ENCODE results near the gene RETREG2. TPM values are rescaled to one million over a fixed set of nuclear protein-coding genes. Genes with fewer than 3 reads are reported as not detected.

RETREG2 gene
- total and polyA plus RNA-seq, 2 of the 8 experiments (the other 6 are each of a cell fraction or from before 2014, with no cell fraction given), result 51.3 to 67.4 TPM

DNA sequence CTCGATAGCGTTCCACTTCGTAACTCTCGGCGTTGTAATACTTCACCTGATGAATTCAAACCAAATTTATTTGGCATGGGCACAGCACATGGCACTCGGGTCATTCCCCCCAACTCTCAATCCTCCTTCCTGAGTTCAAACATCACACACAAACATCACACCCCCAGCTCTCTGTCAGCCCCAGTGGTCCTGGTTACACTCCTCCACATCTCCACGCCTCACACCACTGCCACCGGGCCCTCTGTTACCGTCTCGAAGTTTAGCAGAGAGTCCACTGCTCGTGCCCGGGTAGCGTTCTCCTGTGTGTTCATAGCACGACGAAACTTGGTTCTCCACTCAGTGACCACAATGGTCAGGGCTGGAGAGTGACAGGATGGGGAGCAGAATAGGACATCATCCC lies 36.1 kb downstream of the RETREG2 start:
- Histone ChIP-seq H3K79me1 (ENCODE audit: low read depth, low read length) (no peaks in the 10 kb centered on the region), H4K20me1 (replicated peaks in 1 of 2; ENCODE audit: control insufficient read depth in 1 of 2, insufficient read depth in 2 of 2, low read length in 2 of 2) (peaks cover 0 to 2% of the 10 kb centered on the region in 2 experiments), H3K9me3 (ENCODE audit: insufficient read depth in 2 of 2, low read depth in 1 of 2, low read length in 1 of 2) (no peaks in the 10 kb centered on the region), H2AK5ac (ENCODE audit: low read depth, low read length) (no peak overlapping the region), H3K56ac (replicated peaks; ENCODE audit: insufficient read length, low read depth, low read length) (no peak overlapping the region), H3K4me1 (replicated peaks in 1 of 4; ENCODE audit: control insufficient read depth in 3 of 4, insufficient read depth in 4 of 4, low read length in 3 of 4) (peaks cover 0 to 4% (median 2%) of the 10 kb centered on the region in 4 experiments; a peak in 3 of 7 replicates), H2BK12ac (ENCODE audit: low read depth, low read length) (no peak overlapping the region), H2BK20ac (ENCODE audit: low read length) (no peak overlapping the region), H4K91ac (replicated peaks; ENCODE audit: insufficient read length, low read length) (no peak overlapping the region), H3K27ac (ENCODE audit: low read depth, low read length) (no peak overlapping the region), H2AFZ (ENCODE audit: low read length) (no peak overlapping the region), H2BK5ac (ENCODE audit: low read depth, low read length) (no peak overlapping the region), H2BK120ac (replicated peaks; ENCODE audit: low read depth, low read length) (no peak overlapping the region), H3K36me3 (ENCODE audit: control insufficient read depth in 2 of 4, insufficient read depth in 4 of 4, low read length in 3 of 4) (peaks cover 14 to 54% (median 29%) of the 10 kb centered on the region in 4 experiments), H3K9ac (replicated peaks in 1 of 4; ENCODE audit: extremely low read depth in 1 of 4, low read depth in 3 of 4, low read length in 3 of 4) (no peak overlapping the region), H3K27me3 (replicated peaks in 1 of 4; ENCODE audit: control insufficient read depth in 3 of 4, extremely low read depth in 1 of 4, insufficient read depth in 3 of 4, low read length in 3 of 4) (no peaks in the 10 kb centered on the region; a peak in 1 of 7 replicates), H4K8ac (ENCODE audit: extremely low read depth, insufficient read depth, low read length) (no peak overlapping the region), H3K23ac (ENCODE audit: insufficient read length) (no peak overlapping the region), H3K4me2 (ENCODE audit: insufficient read depth in 1 of 2, low read depth in 2 of 2, low read length in 2 of 2) (no peak overlapping the region), H3K4me3 (ENCODE audit: extremely low read depth in 1 of 4, insufficient read depth in 2 of 4, low read depth in 3 of 4, low read length in 4 of 4) (no peak overlapping the region), H3K14ac (ENCODE audit: insufficient read length) (no peak overlapping the region), H3K79me2 (ENCODE audit: control insufficient read depth in 1 of 2, insufficient read depth in 2 of 2, low read length in 2 of 2) (no peaks in the 10 kb centered on the region), H3K23me2 (ENCODE audit: low read depth, low read length) (peaks cover 12% of the 10 kb centered on the region), H4K5ac (ENCODE audit: insufficient read length, low read depth, low read length) (no peak overlapping the region), H2BK15ac (ENCODE audit: low read length) (no peak overlapping the region), H3K18ac (ENCODE audit: extremely low read depth, low read length) (no peak overlapping the region), H3K4ac (replicated peaks; ENCODE audit: insufficient read length, low read depth, low read length) (no peak overlapping the region)
- ChIA-PET POLR2A (ENCODE audit: partially characterized antibody) (interaction anchor here (1.1 kb wide), 1 partner anchor 11 kb away, joined by 4 read pairs; no protein-coding TSS in a partner anchor), CTCF (ENCODE audit: partially characterized antibody) (interaction anchor here (0.8 to 1.8 kb wide), 2 partner anchors 31 to 34 kb away, joined by 3 to 4 read pairs; no protein-coding TSS in a partner anchor)
- WGBS, 2 experiments (ENCODE audit: extremely low coverage in 1 of 2, insufficient coverage in 1 of 2, insufficient read length in 1 of 2, insufficient replicate concordance in 2 of 2, low coverage in 1 of 2, low lambda C conversion rate in 2 of 2, missing lambda C conversion rate in 1 of 2), result 98% methylated on average over 15 of the region's 15 CpGs; no CpG with 5 or more reads in 1 of the 2 experiments
- FAIRE-seq, result no peak
- no peak for DNase-seq (ENCODE audit: low read depth in 1 of 2, low spot score in 2 of 2)
- TF ChIP-seq RBBP5 (IDR thresholded peaks at IDR 0.05; ENCODE audit: borderline replicate concordance, low read depth, low read length), result no peak
- no peak for TF ChIP-seq RXRA (IDR thresholded peaks at IDR 0.05; ENCODE audit: insufficient read depth, low read depth, low read length)
- no peak for TF ChIP-seq GTF2F1 (IDR thresholded peaks at IDR 0.05; ENCODE audit: borderline replicate concordance, low read depth, low read length)
- no peak for TF ChIP-seq TCF12 (IDR thresholded peaks at IDR 0.05; ENCODE audit: low read depth, low read length)
- TF ChIP-seq ZNF274 (IDR thresholded peaks at IDR 0.05; ENCODE audit: borderline replicate concordance, extremely low read depth, low read length), result no peak
- no peak for TF ChIP-seq JUN (IDR thresholded peaks at IDR 0.05; ENCODE audit: low read depth, low read length)
- TF ChIP-seq, protein P1, sequence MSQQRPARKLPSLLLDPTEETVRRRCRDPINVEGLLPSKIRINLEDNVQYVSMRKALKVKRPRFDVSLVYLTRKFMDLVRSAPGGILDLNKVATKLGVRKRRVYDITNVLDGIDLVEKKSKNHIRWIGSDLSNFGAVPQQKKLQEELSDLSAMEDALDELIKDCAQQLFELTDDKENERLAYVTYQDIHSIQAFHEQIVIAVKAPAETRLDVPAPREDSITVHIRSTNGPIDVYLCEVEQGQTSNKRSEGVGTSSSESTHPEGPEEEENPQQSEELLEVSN (IDR thresholded peaks at IDR 0.05), result no peak
- TF ChIP-seq, protein P2, sequence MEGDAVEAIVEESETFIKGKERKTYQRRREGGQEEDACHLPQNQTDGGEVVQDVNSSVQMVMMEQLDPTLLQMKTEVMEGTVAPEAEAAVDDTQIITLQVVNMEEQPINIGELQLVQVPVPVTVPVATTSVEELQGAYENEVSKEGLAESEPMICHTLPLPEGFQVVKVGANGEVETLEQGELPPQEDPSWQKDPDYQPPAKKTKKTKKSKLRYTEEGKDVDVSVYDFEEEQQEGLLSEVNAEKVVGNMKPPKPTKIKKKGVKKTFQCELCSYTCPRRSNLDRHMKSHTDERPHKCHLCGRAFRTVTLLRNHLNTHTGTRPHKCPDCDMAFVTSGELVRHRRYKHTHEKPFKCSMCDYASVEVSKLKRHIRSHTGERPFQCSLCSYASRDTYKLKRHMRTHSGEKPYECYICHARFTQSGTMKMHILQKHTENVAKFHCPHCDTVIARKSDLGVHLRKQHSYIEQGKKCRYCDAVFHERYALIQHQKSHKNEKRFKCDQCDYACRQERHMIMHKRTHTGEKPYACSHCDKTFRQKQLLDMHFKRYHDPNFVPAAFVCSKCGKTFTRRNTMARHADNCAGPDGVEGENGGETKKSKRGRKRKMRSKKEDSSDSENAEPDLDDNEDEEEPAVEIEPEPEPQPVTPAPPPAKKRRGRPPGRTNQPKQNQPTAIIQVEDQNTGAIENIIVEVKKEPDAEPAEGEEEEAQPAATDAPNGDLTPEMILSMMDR (IDR thresholded peaks at IDR 0.05; ENCODE audit: control extremely low read depth in 1 of 3, insufficient read depth in 1 of 3, low read depth in 1 of 3, low read length in 3 of 3), result no peak
- TF ChIP-seq BCL11A (IDR thresholded peaks at IDR 0.05; ENCODE audit: low read depth in 2 of 2, low read length in 2 of 2), result no peak
- TF ChIP-seq PHF8 (conservative IDR thresholded peaks at IDR 0.05; ENCODE audit: low read depth, low read length), result no peak
- TF ChIP-seq POLR2A (IDR thresholded peaks at IDR 0.05; ENCODE audit: control extremely low read depth in 1 of 2, low read depth in 2 of 2, low read length in 2 of 2), result no peak

All from H1 (cell line).